DLD1 (cell line): Measurements from ENCODE around the gene TRIM69.

Experiments
- in situ Hi-C: cut with HindIII; loops from 2 replicates; pipeline ENCODE4 v1.10.0; 2017; ENCODE audit warnings: low sequenced_read_pairs

Gene TRIM69

GRCh38 chr15:44798826-44799225, 62.5 kb downstream of the TRIM69 start:
- in situ Hi-C loops = no loop called here

GRCh38 chr15:44801364-44801763, 65.0 kb downstream of the TRIM69 start:
- in situ Hi-C loops = no loop called here

- in situ Hi-C loops = no loop called here
These were observed 65.5 kb downstream of the TRIM69 start for GRCh38 chr15:44801797-44802196.

- in situ Hi-C loops = no loop called here
These were observed 66.0 kb downstream of the TRIM69 start for GRCh38 chr15:44802336-44802735.

GRCh38 chr15:44804298-44805046, 68.1 kb downstream of the TRIM69 start:
- in situ Hi-C loops = no loop called here

GRCh38 chr15:44808557-44808956, 72.2 kb downstream of the TRIM69 start:
- in situ Hi-C loops = no loop called here

- in situ Hi-C loops = no loop called here
These were observed 73.9 kb downstream of the TRIM69 start for GRCh38 chr15:44810237-44810636.

- in situ Hi-C loops = no loop called here
These were observed 75.0 kb downstream of the TRIM69 start for GRCh38 chr15:44811337-44811736.

GRCh38 chr15:44812029-44812517, 75.7 kb downstream of the TRIM69 start:
- in situ Hi-C loops = no loop called here

GRCh38 chr15:44813231-44813630, 76.9 kb downstream of the TRIM69 start:
- in situ Hi-C loops = no loop called here
